OCI-LY7 (cell line): ENCODE results near the gene LTBP2. TPM values are rescaled to one million over a fixed set of nuclear protein-coding genes. Genes with fewer than 3 reads are reported as not detected.

Source experiments
- BruUV-seq: library from RNA; stranded (reverse); fragments of 400-500 nt; replicated peaks from 2 replicates; lab custom pipeline; 2021; lab: Mats Ljungman, UMichigan
- CTCF ChIA-PET: fragments of 300-600 bp; sonication (Branson Sonifier 250); formaldehyde crosslinking; loops from one replicate; lab custom pipeline; 2022; ENCODE audit warnings: antibody characterized with exemption; ENCODE audit not compliant: unreplicated experiment; lab: Charles Lee
- POLR2A ChIA-PET: fragments of 300-600 bp; sonication (Branson Sonifier 250); formaldehyde crosslinking; loops from one replicate; lab custom pipeline; 2022; ENCODE audit warnings: antibody characterized with exemption; lab: Charles Lee
- DNase-seq: peaks from one replicate; pipeline ENCODE4 v3.0.0-alpha.2; 2015; ENCODE audit warnings: low spot score
- H2AFZ ChIP-seq: fragments of 200-600 bp; sonication (generic), shearing (Covaris generic); 2 replicates; pipeline ENCODE4 v1.6.1; 2014; ENCODE audit warnings: mild to moderate bottlenecking, antibody characterized with exemption, low read length, moderate library complexity
- H3K27ac ChIP-seq: fragments of 200-600 bp; sonication (generic); 2 replicates; pipeline ENCODE4 v1.5.1; 2014; ENCODE audit warnings: mixed run types, low read depth, mild to moderate bottlenecking, moderate library complexity, low read length, inconsistent platforms; ENCODE audit not compliant: poor library complexity, severe bottlenecking
- H3K36me3 ChIP-seq: fragments of 200-600 bp; sonication (generic); 2 replicates; pipeline ENCODE4 v1.6.1; 2014; ENCODE audit warnings: mild to moderate bottlenecking, antibody characterized with exemption, low read length, moderate library complexity, mixed read lengths; ENCODE audit not compliant: insufficient read depth
- H3K4me1 ChIP-seq: fragments of 200-600 bp; sonication (generic); 2 replicates; pipeline ENCODE4 v1.5.1; 2014; ENCODE audit warnings: mild to moderate bottlenecking, low read length; ENCODE audit not compliant: insufficient read depth, poor library complexity, severe bottlenecking
- H3K4me2 ChIP-seq: fragments of 200-600 bp; sonication (generic); 2 replicates; pipeline ENCODE4 v1.6.1; 2014; ENCODE audit warnings: mild to moderate bottlenecking, low read length
- H3K4me3 ChIP-seq: fragments of 200-600 bp; sonication (generic); 2 replicates; pipeline ENCODE4 v1.5.1; 2014; ENCODE audit warnings: mild to moderate bottlenecking, low read depth, low read length; ENCODE audit not compliant: poor library complexity, severe bottlenecking
- H3K79me2 ChIP-seq: fragments of 200-600 bp; sonication (generic); 2 replicates; pipeline ENCODE4 v1.6.1; 2016; ENCODE audit warnings: low read depth, mild to moderate bottlenecking, low read length, moderate library complexity, mixed read lengths; ENCODE audit not compliant: insufficient read depth
- H3K9me2 ChIP-seq: fragments of 200-600 bp; sonication (generic); 2 replicates; pipeline ENCODE4 v1.6.1; 2016; ENCODE audit warnings: mild to moderate bottlenecking, low read length, mixed read lengths; ENCODE audit not compliant: insufficient read depth
- H3K9me3 ChIP-seq: fragments of 200-600 bp; sonication (generic); 2 replicates; pipeline ENCODE4 v1.6.1; 2014; ENCODE audit warnings: mild to moderate bottlenecking, mixed run types, low read length, mixed read lengths
- H4K20me1 ChIP-seq: fragments of 200-600 bp; sonication (generic); 2 replicates; pipeline ENCODE4 v1.6.1; 2014; ENCODE audit warnings: mild to moderate bottlenecking, antibody characterized with exemption, low read length, moderate library complexity, mixed read lengths; ENCODE audit not compliant: insufficient read depth
- EZH2phosphoT487 ChIP-seq: fragments of 200-600 bp; sonication (generic); IDR thresholded peaks from 2 replicates; pipeline ENCODE4 v1.6.1; 2018; ENCODE audit warnings: low read depth, borderline replicate concordance, mild to moderate bottlenecking, mixed run types, antibody characterized with exemption, low read length, moderate library complexity, mixed read lengths
- intact Hi-C: fragments of 100-400 bp; cut with micrococcal nuclease; formaldehyde crosslinking; loops from one replicate; pipeline ENCODE4 v1.10.0; 2022; ENCODE audit not compliant: unreplicated experiment
- total RNA-seq, 2 experiments: library from RNA; depleted of rRNA in 1 of 2; stranded (reverse); fragments of >200 nt in 1 of 2; shearing (Covaris generic) in 1 of 2; gene quantifications; 2 replicates each; pipeline ENCODE4 v1.2.3, GENCODE V29; 2014 to 2022
- TF ChIP-seq, protein P1 (sequence below): fragments of 200-600 bp; sonication (generic); conservative IDR thresholded peaks from 2 replicates; pipeline ENCODE4 v1.5.1; 2014; ENCODE audit warnings: mild to moderate bottlenecking, antibody characterized with exemption, low read length, moderate library complexity, mixed read lengths

Gene LTBP2
- total RNA-seq, 2 experiments from 2014 or later, result 0.15 to 0.25 TPM

DNA sequence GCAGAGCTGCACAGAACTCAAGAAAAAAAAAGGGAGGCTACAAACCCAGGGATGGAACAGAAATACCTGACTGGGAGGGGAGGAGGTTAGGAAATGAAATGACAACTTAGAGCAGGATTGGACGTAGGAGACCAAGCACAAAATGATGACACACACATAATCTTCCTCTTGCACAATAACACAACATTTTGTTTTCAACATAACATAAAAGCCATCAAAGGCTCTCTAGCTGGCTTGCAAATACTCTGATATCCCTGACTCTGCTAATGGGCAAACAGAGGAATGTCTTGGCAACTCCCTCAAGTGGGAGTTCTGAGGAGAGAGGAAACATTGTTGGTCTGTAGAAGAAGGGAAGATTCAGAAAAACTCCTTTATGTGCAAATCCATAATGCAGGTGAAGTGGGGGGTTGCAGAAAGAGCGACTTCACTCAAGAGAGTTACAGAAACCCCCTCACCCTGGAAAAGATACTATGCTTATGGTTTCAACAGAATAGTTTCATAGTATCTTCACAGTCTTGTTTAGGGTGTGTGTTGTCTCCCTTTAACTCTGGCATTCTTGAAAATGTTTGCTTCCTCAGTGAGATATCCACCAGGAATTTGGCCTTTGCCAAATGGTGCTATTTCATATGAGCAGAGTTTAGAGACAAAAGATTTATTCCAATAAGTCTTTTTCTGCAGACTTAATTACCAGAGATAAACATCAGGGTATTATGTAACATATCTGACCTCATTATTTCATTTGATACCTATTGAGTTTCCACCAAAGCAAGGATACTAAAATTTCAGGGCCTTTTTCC lies 43.8 kb upstream of the LTBP2 start:
- H3K4me3 ChIP-seq, result no peak overlapping the region
- no peak for TF ChIP-seq EZH2phosphoT487
- TF ChIP-seq, protein P1, sequence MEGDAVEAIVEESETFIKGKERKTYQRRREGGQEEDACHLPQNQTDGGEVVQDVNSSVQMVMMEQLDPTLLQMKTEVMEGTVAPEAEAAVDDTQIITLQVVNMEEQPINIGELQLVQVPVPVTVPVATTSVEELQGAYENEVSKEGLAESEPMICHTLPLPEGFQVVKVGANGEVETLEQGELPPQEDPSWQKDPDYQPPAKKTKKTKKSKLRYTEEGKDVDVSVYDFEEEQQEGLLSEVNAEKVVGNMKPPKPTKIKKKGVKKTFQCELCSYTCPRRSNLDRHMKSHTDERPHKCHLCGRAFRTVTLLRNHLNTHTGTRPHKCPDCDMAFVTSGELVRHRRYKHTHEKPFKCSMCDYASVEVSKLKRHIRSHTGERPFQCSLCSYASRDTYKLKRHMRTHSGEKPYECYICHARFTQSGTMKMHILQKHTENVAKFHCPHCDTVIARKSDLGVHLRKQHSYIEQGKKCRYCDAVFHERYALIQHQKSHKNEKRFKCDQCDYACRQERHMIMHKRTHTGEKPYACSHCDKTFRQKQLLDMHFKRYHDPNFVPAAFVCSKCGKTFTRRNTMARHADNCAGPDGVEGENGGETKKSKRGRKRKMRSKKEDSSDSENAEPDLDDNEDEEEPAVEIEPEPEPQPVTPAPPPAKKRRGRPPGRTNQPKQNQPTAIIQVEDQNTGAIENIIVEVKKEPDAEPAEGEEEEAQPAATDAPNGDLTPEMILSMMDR, result no peak
- no peaks in the 10 kb centered on the region; the same call in 1 of the 2 replicates for H4K20me1 ChIP-seq
- BruUV-seq, result no TSS peak
- H2AFZ ChIP-seq, result no peak overlapping the region
- intact Hi-C loops, result no loop called here
- no peak overlapping the region for H3K27ac ChIP-seq
- CTCF ChIA-PET, result no interaction called here
- no peaks in the 10 kb centered on the region for H3K9me3 ChIP-seq
- no peaks in the 10 kb centered on the region for H3K4me1 ChIP-seq
- no peaks in the 10 kb centered on the region for H3K9me2 ChIP-seq
- DNase-seq, result no peak
- POLR2A ChIA-PET, result interaction anchor here (0.8 kb wide), 1 partner anchor 13 kb away, joined by 4 read pairs; no protein-coding TSS in a partner anchor
- H3K36me3 ChIP-seq, result peaks cover 21% of the 10 kb centered on the region
- H3K4me2 ChIP-seq, result no peak overlapping the region
- H3K79me2 ChIP-seq, result no peaks in the 10 kb centered on the region

DNA sequence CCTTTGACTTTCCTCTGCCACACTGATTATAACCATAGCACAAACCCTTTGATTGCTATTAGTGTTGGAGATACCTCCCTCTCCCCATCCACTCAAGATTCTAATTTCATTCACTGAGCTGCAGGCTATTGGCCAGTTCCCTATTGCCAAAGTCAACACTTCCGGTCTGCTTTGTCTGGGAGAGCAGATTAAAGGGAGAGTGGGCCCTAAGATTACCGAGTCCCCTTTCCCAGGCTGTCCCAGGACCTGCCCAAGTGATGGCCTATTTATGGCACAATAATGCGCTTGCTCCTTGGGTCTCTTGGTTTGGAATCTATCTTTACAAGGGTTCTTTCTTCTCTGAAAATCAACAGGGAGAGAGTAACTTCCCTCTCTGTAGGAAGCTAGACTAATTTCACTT lies 42.9 kb upstream of the LTBP2 start:
- ChIA-PET POLR2A (interaction anchor here (0.8 kb wide), 1 partner anchor 12 kb away, joined by 4 read pairs; no protein-coding TSS in a partner anchor), CTCF (no interaction called here)
- no peak for DNase-seq
- Histone ChIP-seq H3K79me2 (no peaks in the 10 kb centered on the region), H3K9me3 (no peaks in the 10 kb centered on the region), H3K4me2 (no peak overlapping the region), H3K4me3 (no peak overlapping the region), H4K20me1 (no peaks in the 10 kb centered on the region), H3K4me1 (no peaks in the 10 kb centered on the region), H3K9me2 (no peaks in the 10 kb centered on the region), H3K27ac (no peak overlapping the region), H2AFZ (no peak overlapping the region), H3K36me3 (peaks cover 13% of the 10 kb centered on the region)
- no TSS peak for BruUV-seq
- TF ChIP-seq EZH2phosphoT487, result no peak
- TF ChIP-seq, protein P1, result no peak
- intact Hi-C loops, result no loop called here
